ENCODE measurements around the gene MYOM1.

The MYOM1 gene

GRCh38 chr18:3262234-3263131 lies 42.7 kb upstream of the MYOM1 start:
- H3K9ac ChIP-seq (ENCODE audit: insufficient read length, low read depth): peak overlapping the region; percentile 93
- peak overlapping the region; percentile 86 for H3K4me3 ChIP-seq (ENCODE audit: insufficient read length, low read depth)
- no peaks in the 10 kb centered on the region for H3K27me3 ChIP-seq (ENCODE audit: insufficient read depth, insufficient read length)
- TF ChIP-seq YY1 (IDR thresholded peaks at IDR 0.05; ENCODE audit: insufficient read depth, insufficient read length) (no peak), SUZ12 (IDR thresholded peaks at IDR 0.05; ENCODE audit: extremely low read depth, insufficient read depth, insufficient read length) (no peak), ZNF274 (IDR thresholded peaks at IDR 0.05; ENCODE audit: low read depth, low read length) (no peak)
- no peaks in the 10 kb centered on the region for H3K4me1 ChIP-seq (ENCODE audit: insufficient read depth, insufficient read length)
- H3K36me3 ChIP-seq (ENCODE audit: insufficient read depth, insufficient read length, low read length): peaks cover 19% of the 10 kb centered on the region
- no peak for DNase-seq (ENCODE audit: low read depth, low spot score)
- H3K9me3 ChIP-seq (ENCODE audit: insufficient read depth, low read length): no peaks in the 10 kb centered on the region

- DNase-seq (ENCODE audit: low read depth, low spot score): no peak
- Histone ChIP-seq H3K9me3 (ENCODE audit: insufficient read depth, low read length) (no peaks in the 10 kb centered on the region), H3K4me3 (ENCODE audit: insufficient read length, low read depth) (peak within 1 kb of the TSS; percentile 86), H3K4me1 (ENCODE audit: insufficient read depth, insufficient read length) (no peaks in the 10 kb centered on the region), H3K9ac (ENCODE audit: insufficient read length, low read depth) (peak within 1 kb of the TSS; percentile 93), H3K36me3 (ENCODE audit: insufficient read depth, insufficient read length, low read length) (peaks cover 28% of the 10 kb centered on the region), H3K27me3 (ENCODE audit: insufficient read depth, insufficient read length) (no peaks in the 10 kb centered on the region)
- TF ChIP-seq SUZ12 (IDR thresholded peaks at IDR 0.05; ENCODE audit: extremely low read depth, insufficient read depth, insufficient read length) (no peak), YY1 (IDR thresholded peaks at IDR 0.05; ENCODE audit: insufficient read depth, insufficient read length) (no peak), ZNF274 (IDR thresholded peaks at IDR 0.05; ENCODE audit: low read depth, low read length) (no peak)
Measured at GRCh38 chr18:3261373-3262233, 41.8 kb upstream of the MYOM1 start, which contains the start of gene MYL12B. Gene MYL12B (plus strand): TSS chr18:3262133. CDS start chr18:3272899, 10,766 bp downstream.

GRCh38 chr18:3260995-3261372 lies 41.2 kb upstream of the MYOM1 start:
- no peaks in the 10 kb centered on the region for H3K9me3 ChIP-seq (ENCODE audit: insufficient read depth, low read length)
- peak overlapping the region; percentile 93 for H3K9ac ChIP-seq (ENCODE audit: insufficient read length, low read depth)
- H3K4me3 ChIP-seq (ENCODE audit: insufficient read length, low read depth): peak overlapping the region; percentile 86
- no peak for DNase-seq (ENCODE audit: low read depth, low spot score)
- peaks cover 31% of the 10 kb centered on the region for H3K36me3 ChIP-seq (ENCODE audit: insufficient read depth, insufficient read length, low read length)
- no peak for TF ChIP-seq YY1 (IDR thresholded peaks at IDR 0.05; ENCODE audit: insufficient read depth, insufficient read length)
- no peak for TF ChIP-seq ZNF274 (IDR thresholded peaks at IDR 0.05; ENCODE audit: low read depth, low read length)
- no peak for TF ChIP-seq SUZ12 (IDR thresholded peaks at IDR 0.05; ENCODE audit: extremely low read depth, insufficient read depth, insufficient read length)
- no peaks in the 10 kb centered on the region for H3K4me1 ChIP-seq (ENCODE audit: insufficient read depth, insufficient read length)
- H3K27me3 ChIP-seq (ENCODE audit: insufficient read depth, insufficient read length): no peaks in the 10 kb centered on the region

GRCh38 chr18:3257627-3258120 lies 37.9 kb upstream of the MYOM1 start:
- H3K9ac ChIP-seq (ENCODE audit: insufficient read length, low read depth): no peak overlapping the region

GRCh38 chr18:3256693-3257626 lies 37.2 kb upstream of the MYOM1 start:
- Histone ChIP-seq H3K9me3 (ENCODE audit: insufficient read depth, low read length) (no peaks in the 10 kb centered on the region), H3K27me3 (ENCODE audit: insufficient read depth, insufficient read length) (no peaks in the 10 kb centered on the region), H3K4me1 (ENCODE audit: insufficient read depth, insufficient read length) (no peaks in the 10 kb centered on the region), H3K36me3 (ENCODE audit: insufficient read depth, insufficient read length, low read length) (peaks cover 58% of the 10 kb centered on the region), H3K9ac (ENCODE audit: insufficient read length, low read depth) (no peak overlapping the region), H3K4me3 (ENCODE audit: insufficient read length, low read depth) (no peak overlapping the region)
- TF ChIP-seq SUZ12 (IDR thresholded peaks at IDR 0.05; ENCODE audit: extremely low read depth, insufficient read depth, insufficient read length) (no peak), ZNF274 (IDR thresholded peaks at IDR 0.05; ENCODE audit: low read depth, low read length) (no peak), YY1 (IDR thresholded peaks at IDR 0.05; ENCODE audit: insufficient read depth, insufficient read length) (no peak)
- DNase-seq (ENCODE audit: low read depth, low spot score): no peak

More at GRCh38 chr18:3257627-3258120, 37.9 kb upstream of the MYOM1 start:
- TF ChIP-seq ZNF274 (IDR thresholded peaks at IDR 0.05; ENCODE audit: low read depth, low read length) (no peak), YY1 (IDR thresholded peaks at IDR 0.05; ENCODE audit: insufficient read depth, insufficient read length) (no peak), SUZ12 (IDR thresholded peaks at IDR 0.05; ENCODE audit: extremely low read depth, insufficient read depth, insufficient read length) (no peak)
- Histone ChIP-seq H3K4me3 (ENCODE audit: insufficient read length, low read depth) (no peak overlapping the region), H3K36me3 (ENCODE audit: insufficient read depth, insufficient read length, low read length) (peaks cover 58% of the 10 kb centered on the region), H3K27me3 (ENCODE audit: insufficient read depth, insufficient read length) (no peaks in the 10 kb centered on the region), H3K4me1 (ENCODE audit: insufficient read depth, insufficient read length) (no peaks in the 10 kb centered on the region), H3K9me3 (ENCODE audit: insufficient read depth, low read length) (no peaks in the 10 kb centered on the region)
- DNase-seq (ENCODE audit: low read depth, low spot score): no peak

- H3K36me3 ChIP-seq (ENCODE audit: insufficient read depth, insufficient read length, low read length): peaks cover 58% of the 10 kb centered on the region
- TF ChIP-seq ZNF274 (IDR thresholded peaks at IDR 0.05; ENCODE audit: low read depth, low read length): no peak
Measured at GRCh38 chr18:3255611-3256165, 35.9 kb upstream of the MYOM1 start.

More at GRCh38 chr18:3255611-3256165, 35.9 kb upstream of the MYOM1 start:
- no peak for DNase-seq (ENCODE audit: low read depth, low spot score)
- no peaks in the 10 kb centered on the region for H3K9me3 ChIP-seq (ENCODE audit: insufficient read depth, low read length)
- H3K27me3 ChIP-seq (ENCODE audit: insufficient read depth, insufficient read length): no peaks in the 10 kb centered on the region
- no peak overlapping the region for H3K4me3 ChIP-seq (ENCODE audit: insufficient read length, low read depth)
- no peaks in the 10 kb centered on the region for H3K4me1 ChIP-seq (ENCODE audit: insufficient read depth, insufficient read length)
- no peak overlapping the region for H3K9ac ChIP-seq (ENCODE audit: insufficient read length, low read depth)
